NB4 (cell line): Measurements from ENCODE around the gene CMSS1.
A peak's percentile ranks its signal among the peaks of the same experiment; 100 is the strongest.

ENCODE experiments used
- DNase-seq: peaks from one replicate; pipeline ENCODE4 v3.0.0; 2010; ENCODE audit warnings: low read depth
- H3K4me3 ChIP-seq: one replicate; pipeline ENCODE4 v1.5.1; 2011; ENCODE audit warnings: mild to moderate bottlenecking, low read depth, low read length, moderate library complexity
- MYC ChIP-seq: IDR thresholded peaks from 2 replicates; pipeline ENCODE4 v1.6.1; 2011; ENCODE audit warnings: low read depth, low read length
- POLR2A ChIP-seq: IDR thresholded peaks from 2 replicates; pipeline ENCODE4 v1.6.1; 2011; ENCODE audit warnings: mild to moderate bottlenecking; ENCODE audit not compliant: insufficient read length; ENCODE audit errors: extremely low read depth
- TF ChIP-seq, protein P1 (sequence below): IDR thresholded peaks from 2 replicates; pipeline ENCODE4 v1.6.1; 2011; ENCODE audit warnings: low read depth, low read length
- TF ChIP-seq, protein P2 (sequence below): IDR thresholded peaks from one replicate; pipeline ENCODE4 v1.5.1; 2012; ENCODE audit warnings: low read depth, low read length

The CMSS1 gene

DNA sequence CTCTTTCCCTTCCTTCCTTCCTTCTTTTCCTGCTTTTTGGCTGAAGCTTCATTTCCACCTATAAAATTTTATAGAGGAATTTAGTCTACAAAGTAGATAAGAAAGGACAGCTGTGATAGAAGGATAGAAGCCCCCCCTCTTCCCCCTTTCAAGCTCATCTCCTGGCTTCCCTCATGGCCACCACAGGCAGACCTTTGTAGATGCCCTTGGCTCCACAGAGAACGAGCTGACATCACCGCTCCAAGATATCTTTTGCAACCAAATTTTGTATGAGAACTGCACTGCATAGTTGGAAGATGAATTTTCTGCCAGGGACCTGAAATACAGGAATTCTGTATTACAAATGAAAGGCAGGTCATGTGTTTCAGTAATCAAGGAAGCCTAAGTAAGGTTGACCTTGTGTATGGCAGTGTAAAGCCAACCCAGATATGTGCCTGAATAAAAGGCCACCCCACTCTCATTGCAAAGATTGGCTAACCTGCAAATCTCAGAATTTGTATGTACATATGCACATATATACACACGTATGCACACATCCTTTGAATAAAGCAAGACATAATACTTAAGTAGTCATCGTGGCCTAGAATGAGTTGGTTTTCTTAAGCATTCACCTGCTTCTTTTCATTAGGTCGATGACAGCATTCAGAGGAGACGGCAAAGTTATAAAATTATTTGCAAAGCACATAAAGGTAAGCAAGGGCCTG lies 353.7 kb downstream of the CMSS1 start:
- TF ChIP-seq MYC (no peak), POLR2A (no peak)
- TF ChIP-seq, protein P1, sequence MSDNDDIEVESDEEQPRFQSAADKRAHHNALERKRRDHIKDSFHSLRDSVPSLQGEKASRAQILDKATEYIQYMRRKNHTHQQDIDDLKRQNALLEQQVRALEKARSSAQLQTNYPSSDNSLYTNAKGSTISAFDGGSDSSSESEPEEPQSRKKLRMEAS = no peak
- TF ChIP-seq, protein P2, sequence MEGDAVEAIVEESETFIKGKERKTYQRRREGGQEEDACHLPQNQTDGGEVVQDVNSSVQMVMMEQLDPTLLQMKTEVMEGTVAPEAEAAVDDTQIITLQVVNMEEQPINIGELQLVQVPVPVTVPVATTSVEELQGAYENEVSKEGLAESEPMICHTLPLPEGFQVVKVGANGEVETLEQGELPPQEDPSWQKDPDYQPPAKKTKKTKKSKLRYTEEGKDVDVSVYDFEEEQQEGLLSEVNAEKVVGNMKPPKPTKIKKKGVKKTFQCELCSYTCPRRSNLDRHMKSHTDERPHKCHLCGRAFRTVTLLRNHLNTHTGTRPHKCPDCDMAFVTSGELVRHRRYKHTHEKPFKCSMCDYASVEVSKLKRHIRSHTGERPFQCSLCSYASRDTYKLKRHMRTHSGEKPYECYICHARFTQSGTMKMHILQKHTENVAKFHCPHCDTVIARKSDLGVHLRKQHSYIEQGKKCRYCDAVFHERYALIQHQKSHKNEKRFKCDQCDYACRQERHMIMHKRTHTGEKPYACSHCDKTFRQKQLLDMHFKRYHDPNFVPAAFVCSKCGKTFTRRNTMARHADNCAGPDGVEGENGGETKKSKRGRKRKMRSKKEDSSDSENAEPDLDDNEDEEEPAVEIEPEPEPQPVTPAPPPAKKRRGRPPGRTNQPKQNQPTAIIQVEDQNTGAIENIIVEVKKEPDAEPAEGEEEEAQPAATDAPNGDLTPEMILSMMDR = no peak
- DNase-seq = no peak
- H3K4me3 ChIP-seq = no peak overlapping the region

DNA sequence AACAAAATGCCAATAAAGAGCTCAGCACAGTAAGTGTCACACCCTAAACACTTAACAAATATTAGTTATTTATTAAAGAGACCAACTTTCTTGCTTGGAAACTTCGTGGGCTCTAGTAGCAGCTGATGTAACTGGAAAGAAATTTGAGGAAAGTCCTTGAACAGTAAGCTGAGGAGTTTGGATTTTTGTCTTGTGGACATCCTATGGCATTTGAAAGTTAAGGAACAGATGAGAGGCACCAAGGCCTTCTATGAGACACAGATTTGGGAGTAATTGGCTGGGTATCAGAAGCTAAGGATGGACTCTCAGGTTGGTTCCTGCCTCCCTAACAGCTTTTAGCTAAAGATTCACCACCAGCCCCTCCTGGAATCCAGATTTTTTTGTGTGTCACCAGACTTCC lies 356.3 kb downstream of the CMSS1 start:
- TF ChIP-seq, protein P1 = no peak
- TF ChIP-seq, protein P2 = no peak
- no peak overlapping the region for H3K4me3 ChIP-seq
- no peak for DNase-seq

DNA sequence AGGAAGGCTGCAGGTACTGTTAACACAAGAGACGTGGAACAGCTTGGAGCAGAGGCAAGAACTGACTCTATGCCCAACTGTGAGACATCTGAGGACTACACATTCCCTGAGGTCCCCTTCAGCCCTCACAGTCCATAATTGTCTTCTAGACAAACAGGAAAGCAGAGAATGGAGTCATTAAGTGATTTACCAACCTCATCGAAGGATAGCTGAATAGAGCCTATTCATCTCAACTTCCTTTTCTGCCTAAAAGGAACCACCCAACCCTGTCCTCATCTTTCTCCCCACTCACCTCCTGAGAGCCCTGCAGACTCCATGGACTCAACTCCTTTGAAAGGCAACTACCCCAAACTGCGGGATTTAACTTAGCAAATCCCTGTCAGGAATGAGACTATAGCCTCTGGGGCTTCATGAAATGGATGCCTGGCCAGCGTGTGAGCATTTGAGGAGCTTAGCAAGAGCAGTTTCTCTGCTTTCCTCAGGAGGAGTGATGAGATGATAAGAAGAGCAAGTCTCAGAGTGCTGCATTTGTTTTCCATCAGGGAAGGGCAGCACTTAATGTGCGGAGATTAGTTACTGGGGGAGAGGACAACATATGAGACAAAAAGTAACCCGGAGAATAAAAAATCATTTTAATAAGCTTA lies 358.1 kb downstream of the CMSS1 start:
- TF ChIP-seq, protein P1 = no peak
- TF ChIP-seq POLR2A (no peak), MYC (no peak)
- TF ChIP-seq, protein P2 = no peak
- DNase-seq = no peak
- no peak overlapping the region for H3K4me3 ChIP-seq

DNA sequence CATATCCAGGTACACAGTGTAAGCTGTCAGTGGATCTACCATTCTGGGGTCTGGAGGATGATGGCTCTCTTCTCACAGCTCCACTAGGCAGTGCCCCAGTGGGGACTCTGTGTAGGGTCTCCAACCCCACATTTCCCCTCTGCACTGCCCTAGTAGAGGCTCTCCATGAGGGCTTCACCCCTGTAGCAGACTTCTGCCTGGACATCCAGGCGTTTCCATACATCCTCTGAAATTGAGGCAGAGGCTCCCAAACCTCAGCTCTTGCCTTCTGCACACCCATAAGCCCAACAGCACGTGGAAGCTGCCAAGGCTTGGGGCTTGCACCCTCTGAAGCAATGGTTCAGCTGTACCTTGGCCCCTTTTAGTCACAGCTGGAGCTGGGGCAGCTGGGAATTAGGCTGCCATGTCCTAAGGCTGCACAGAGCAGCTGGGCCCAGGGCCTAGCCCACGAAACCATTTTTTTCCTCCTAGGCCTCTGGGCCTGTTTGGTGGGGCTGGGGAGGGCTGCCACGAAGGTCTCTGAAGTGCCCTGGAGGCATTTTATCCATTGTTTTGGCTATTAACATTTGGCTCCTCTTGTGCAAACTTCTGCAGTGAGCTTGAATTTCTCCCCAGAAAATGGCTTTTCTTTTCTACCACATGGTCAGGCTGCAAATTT lies 362.2 kb downstream of the CMSS1 start:
- no peak overlapping the region for H3K4me3 ChIP-seq
- DNase-seq = no peak
- TF ChIP-seq MYC (no peak), POLR2A (no peak)
- TF ChIP-seq, protein P2 = no peak
- TF ChIP-seq, protein P1 = no peak

DNA sequence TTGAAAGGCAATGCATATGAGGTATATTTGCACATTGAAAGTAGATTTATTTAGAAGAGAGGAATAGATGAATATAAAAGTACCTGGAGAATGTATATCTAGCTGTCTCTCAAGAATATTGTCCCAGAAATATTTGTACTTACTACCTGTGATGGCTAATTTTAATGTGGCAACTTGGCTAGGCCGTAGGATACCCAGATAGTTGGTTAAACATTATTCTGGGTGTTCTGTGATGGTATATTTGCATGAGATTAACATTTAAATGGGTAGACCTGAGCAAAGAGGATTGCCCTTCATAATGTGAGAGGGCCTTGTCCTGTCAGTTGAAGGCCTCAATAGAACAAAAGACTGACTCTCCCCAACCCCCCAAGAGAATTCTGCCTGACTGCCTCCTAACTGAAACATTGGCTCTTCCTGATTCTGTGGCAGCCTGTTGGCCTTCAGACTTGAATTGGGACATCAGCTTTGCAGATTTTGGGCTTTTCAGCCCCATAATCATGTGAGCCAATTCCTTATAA lies 366.0 kb downstream of the CMSS1 start:
- peak; percentile 12 for DNase-seq
- H3K4me3 ChIP-seq = no peak overlapping the region
- TF ChIP-seq MYC (no peak), POLR2A (no peak)
- TF ChIP-seq, protein P1 = no peak
- TF ChIP-seq, protein P2 = no peak
